HG03280 (cell line): ENCODE results near the gene SSTR4.

Source experiments
- ATAC-seq: cut with Tn5 transposase; IDR thresholded peaks from one replicate; pipeline ENCODE4 v1.9.1; 2021; ENCODE audit warnings: mild to moderate bottlenecking, moderate library complexity; ENCODE audit not compliant: unreplicated experiment

Gene SSTR4

GRCh38 chr20:23039885-23040508, 4.9 kb downstream of the SSTR4 start:
- no peak for ATAC-seq

- no peak for ATAC-seq
These were observed 7.2 kb downstream of the SSTR4 start for GRCh38 chr20:23042270-23042669.

- no peak for ATAC-seq
These were observed 8.3 kb downstream of the SSTR4 start for GRCh38 chr20:23043376-23043775.

- ATAC-seq = no peak
These were observed 11.3 kb downstream of the SSTR4 start for GRCh38 chr20:23046431-23046830.

GRCh38 chr20:23047001-23047737, 12.1 kb downstream of the SSTR4 start:
- ATAC-seq = no peak

- no peak for ATAC-seq
These were observed 12.7 kb downstream of the SSTR4 start for GRCh38 chr20:23047738-23048214.

- ATAC-seq = no peak
These were observed 13.4 kb downstream of the SSTR4 start for GRCh38 chr20:23048283-23049200.

- no peak for ATAC-seq
These were observed 14.3 kb downstream of the SSTR4 start, which contains the start of gene THBD for GRCh38 chr20:23049201-23050075. Gene THBD (minus strand): TSS chr20:23049672. CDS start chr20:23049504, 168 bp downstream.

GRCh38 chr20:23050076-23050838, 15.1 kb downstream of the SSTR4 start:
- no peak for ATAC-seq

GRCh38 chr20:23050847-23051627, 15.9 kb downstream of the SSTR4 start:
- no peak for ATAC-seq

- no peak for ATAC-seq
These were observed 17.8 kb downstream of the SSTR4 start for GRCh38 chr20:23052904-23053303.

GRCh38 chr20:23058240-23058639, 23.1 kb downstream of the SSTR4 start:
- ATAC-seq = no peak

- ATAC-seq = no peak
These were observed 23.9 kb downstream of the SSTR4 start for GRCh38 chr20:23059001-23059400.

- no peak for ATAC-seq
These were observed 24.7 kb downstream of the SSTR4 start for GRCh38 chr20:23059846-23060245.

- no peak for ATAC-seq
These were observed 25.5 kb downstream of the SSTR4 start for GRCh38 chr20:23060629-23061028.

- no peak for ATAC-seq
These were observed 26.1 kb downstream of the SSTR4 start for GRCh38 chr20:23061262-23061661.

- no peak for ATAC-seq
These were observed 26.8 kb downstream of the SSTR4 start for GRCh38 chr20:23061734-23062561.

GRCh38 chr20:23062632-23063031, 27.5 kb downstream of the SSTR4 start:
- ATAC-seq = no peak
